Measurements from ENCODE around the gene ITK. TPM values are rescaled to one million over a fixed set of nuclear protein-coding genes. Genes with fewer than 3 reads are reported as not detected.
"Not testable (repeated sequence)": the region's sequence is repeated elsewhere in the genome, so short reads cannot be mapped to it uniquely, and the experiment has no call there.

The ITK gene
- total RNA-seq, 1 donor from 2014 or later, result 0.13 TPM

- ATAC-seq (ENCODE audit: poor library complexity), result no peak
- DNase-seq, result no peak
- intact Hi-C loops (cut with DNase I), result no loop called here
Observed at GRCh38 chr5:157165668-157166067, 15.0 kb upstream of the ITK start.

GRCh38 chr5:157166214-157167213, 14.1 kb upstream of the ITK start, which contains the start of gene GARIN3:
Gene GARIN3 (minus strand): TSS chr5:157166264. CDS start chr5:157166168, 96 bp downstream.
- intact Hi-C loops (cut with DNase I), result no loop called here
- DNase-seq (no peak), ATAC-seq (ENCODE audit: poor library complexity) (no peak)

- ATAC-seq (ENCODE audit: poor library complexity) (no peak), DNase-seq (no peak)
- intact Hi-C loops (cut with DNase I), result no loop called here
Observed at GRCh38 chr5:157167214-157167621, 13.4 kb upstream of the ITK start.

GRCh38 chr5:157168286-157168685, 12.4 kb upstream of the ITK start:
- DNase-seq (no peak), ATAC-seq (ENCODE audit: poor library complexity) (no peak)
- intact Hi-C loops (cut with DNase I), result no loop called here

- DNase-seq, result no peak
- intact Hi-C loops (cut with DNase I), result no loop called here
- no peak for ATAC-seq (ENCODE audit: poor library complexity)
Observed at GRCh38 chr5:157172403-157172802, 8.2 kb upstream of the ITK start.

- ATAC-seq (ENCODE audit: poor library complexity) (no peak), DNase-seq (no peak)
- intact Hi-C loops (cut with DNase I), result no loop called here
Observed at GRCh38 chr5:157175071-157175612, 5.5 kb upstream of the ITK start.

- ATAC-seq (ENCODE audit: poor library complexity) (no peak), DNase-seq (no peak)
- intact Hi-C loops (cut with DNase I), result no loop called here
Observed at GRCh38 chr5:157177953-157178352, 2.7 kb upstream of the ITK start.

GRCh38 chr5:157178966-157179365, 1.7 kb upstream of the ITK start:
- intact Hi-C loops (cut with DNase I), result no loop called here

GRCh38 chr5:157182143-157182757, 1.6 kb downstream of the ITK start:
- intact Hi-C loops (cut with DNase I), result no loop called here
- ATAC-seq (ENCODE audit: poor library complexity), result no peak
- DNase-seq, result no peak

More at GRCh38 chr5:157178966-157179365, 1.7 kb upstream of the ITK start:
- ATAC-seq (ENCODE audit: poor library complexity) (no peak), DNase-seq (no peak)

GRCh38 chr5:157184117-157184670, 3.6 kb downstream of the ITK start:
- no peak for ATAC-seq (ENCODE audit: poor library complexity)
- intact Hi-C loops (cut with DNase I), result no loop called here
- no peak for DNase-seq

- intact Hi-C loops (cut with DNase I); DNase-seq; ATAC-seq (ENCODE audit: poor library complexity): not testable (repeated sequence)
Observed at GRCh38 chr5:157185122-157185521, 4.5 kb downstream of the ITK start.

GRCh38 chr5:157186309-157187045, 5.8 kb downstream of the ITK start:
- no peak for DNase-seq
- no peak for ATAC-seq (ENCODE audit: poor library complexity)
- intact Hi-C loops (cut with DNase I), result no loop called here

GRCh38 chr5:157187046-157187754, 6.6 kb downstream of the ITK start:
- intact Hi-C loops (cut with DNase I), result no loop called here
- no peak for ATAC-seq (ENCODE audit: poor library complexity)

GRCh38 chr5:157188270-157188669, 7.6 kb downstream of the ITK start:
- intact Hi-C loops (cut with DNase I), result no loop called here
- DNase-seq, result no peak
- no peak for ATAC-seq (ENCODE audit: poor library complexity)

More at GRCh38 chr5:157187046-157187754, 6.6 kb downstream of the ITK start:
- no peak for DNase-seq

- ATAC-seq (ENCODE audit: poor library complexity) (no peak), DNase-seq (no peak)
- intact Hi-C loops (cut with DNase I), result no loop called here
Observed at GRCh38 chr5:157189223-157189622, 8.6 kb downstream of the ITK start.

- no peak for DNase-seq
- intact Hi-C loops (cut with DNase I), result no loop called here
- no peak for ATAC-seq (ENCODE audit: poor library complexity)
Observed at GRCh38 chr5:157193699-157194424, 13.2 kb downstream of the ITK start.

- intact Hi-C loops (cut with DNase I), result no loop called here
- DNase-seq (no peak), ATAC-seq (ENCODE audit: poor library complexity) (no peak)
Observed at GRCh38 chr5:157196045-157196444, 15.4 kb downstream of the ITK start.
